HEK293 (cell line): ENCODE measurements around the gene ZNF302.

Experiments used
- CTCF ChIA-PET: fragments of 350-600 bp; formaldehyde crosslinking; extraction: SDS; loops from one replicate; lab custom pipeline; 2021; ENCODE audit warnings: antibody characterized with exemption; lab: Yijun Ruan, JAX
- POLR2A ChIA-PET: fragments of 300-600 bp; formaldehyde crosslinking; extraction: SDS; loops from one replicate; lab custom pipeline; 2020; ENCODE audit warnings: antibody characterized with exemption, inconsistent platforms; lab: Yijun Ruan, JAX
- H3K27ac ChIP-seq: fragments of 200-500 bp; sonication (Bioruptor generic); 2 replicates; pipeline ENCODE4 v1.5.1; 2014; ENCODE audit warnings: low read depth, low read length, control low read depth, inconsistent platforms; ENCODE audit errors: extremely low read depth
- H3K36me3 ChIP-seq, 2 experiments: fragments of 200-500 bp in 1 of 2; sonication (Bioruptor generic) in 1 of 2; 1 replicate in 1 of 2; 2 replicates in 1 of 2; pipeline ENCODE4 v1.5.1; 2014 to 2017; ENCODE audit warnings: inconsistent platforms in 2 of 2, low read length in 2 of 2; ENCODE audit not compliant: control insufficient read depth in 2 of 2, insufficient read depth in 1 of 2
- H3K4me1 ChIP-seq: fragments of 200-500 bp; sonication (Bioruptor generic); 2 replicates; pipeline ENCODE4 v1.5.1; 2014; ENCODE audit warnings: mild to moderate bottlenecking, low read length, inconsistent platforms; ENCODE audit not compliant: control insufficient read depth, insufficient read depth
- H3K4me3 ChIP-seq: 2 replicates; pipeline ENCODE4 v1.5.1; 2011; ENCODE audit warnings: low read depth, mild to moderate bottlenecking, control low read depth, low read length, moderate library complexity
- H3K9me3 ChIP-seq: fragments of 200-500 bp; sonication (Bioruptor generic); 2 replicates; pipeline ENCODE4 v1.5.1; 2014; ENCODE audit warnings: low read depth, low read length, inconsistent platforms; ENCODE audit not compliant: control insufficient read depth, insufficient read depth
- PATZ1 ChIP-seq: fragments of 450-650 bp; formaldehyde crosslinking; IDR thresholded peaks from 2 replicates; pipeline ENCODE4 v1.5.1; 2016; ENCODE audit warnings: missing biosample characterization, missing genetic modification characterization
- ZBTB20 ChIP-seq: fragments of 450-650 bp; formaldehyde crosslinking; IDR thresholded peaks from 2 replicates; pipeline ENCODE4 v1.5.1; 2016; ENCODE audit warnings: missing biosample characterization, missing genetic modification characterization
- ZBTB21 ChIP-seq: fragments of 450-650 bp; formaldehyde crosslinking; IDR thresholded peaks from 2 replicates; pipeline ENCODE4 v1.5.1; 2017; ENCODE audit warnings: missing biosample characterization, missing genetic modification characterization
- ZBTB49 ChIP-seq: fragments of 450-650 bp; formaldehyde crosslinking; IDR thresholded peaks from 2 replicates; pipeline ENCODE4 v1.5.1; 2016; ENCODE audit warnings: missing biosample characterization, missing genetic modification characterization, low read depth
- ZFHX2 ChIP-seq: fragments of 450-650 bp; formaldehyde crosslinking; conservative IDR thresholded peaks from 2 replicates; pipeline ENCODE4 v1.5.1; 2016; ENCODE audit warnings: missing biosample characterization, missing genetic modification characterization
- ZIC2 ChIP-seq: fragments of 450-650 bp; formaldehyde crosslinking; IDR thresholded peaks from 2 replicates; pipeline ENCODE4 v1.5.1; 2016; ENCODE audit warnings: missing biosample characterization, missing genetic modification characterization
- ZNF132 ChIP-seq: fragments of 450-650 bp; formaldehyde crosslinking; IDR thresholded peaks from 2 replicates; pipeline ENCODE4 v1.5.1; 2017; ENCODE audit warnings: missing biosample characterization, missing genetic modification characterization, borderline replicate concordance
- ZNF175 ChIP-seq: fragments of 450-650 bp; formaldehyde crosslinking; IDR thresholded peaks from 2 replicates; pipeline ENCODE4 v1.5.1; 2016; ENCODE audit warnings: missing biosample characterization, missing genetic modification characterization
- ZNF18 ChIP-seq: fragments of 450-650 bp; formaldehyde crosslinking; IDR thresholded peaks from 2 replicates; pipeline ENCODE4 v1.5.1; 2016; ENCODE audit warnings: missing biosample characterization, missing genetic modification characterization
- ZNF24 ChIP-seq: fragments of 450-650 bp; formaldehyde crosslinking; IDR thresholded peaks from 2 replicates; pipeline ENCODE4 v1.5.1; 2016; ENCODE audit warnings: missing biosample characterization, missing genetic modification characterization
- ZNF280D ChIP-seq: fragments of 450-650 bp; formaldehyde crosslinking; IDR thresholded peaks from 2 replicates; pipeline ENCODE4 v1.5.1; 2016; ENCODE audit warnings: missing biosample characterization, missing genetic modification characterization
- ZNF398 ChIP-seq: fragments of 450-650 bp; formaldehyde crosslinking; IDR thresholded peaks from 2 replicates; pipeline ENCODE4 v1.5.1; 2017; ENCODE audit warnings: missing biosample characterization, missing genetic modification characterization
- ZNF48 ChIP-seq: fragments of 450-650 bp; formaldehyde crosslinking; IDR thresholded peaks from 2 replicates; pipeline ENCODE4 v1.5.1; 2016; ENCODE audit warnings: missing biosample characterization, missing genetic modification characterization
- ZNF549 ChIP-seq: fragments of 450-650 bp; IDR thresholded peaks from 2 replicates; pipeline ENCODE4 v1.5.1; 2018; ENCODE audit warnings: missing biosample characterization, missing genetic modification characterization, mild to moderate bottlenecking, inconsistent platforms, moderate library complexity
- ZNF558 ChIP-seq: fragments of 450-650 bp; formaldehyde crosslinking; IDR thresholded peaks from 2 replicates; pipeline ENCODE4 v1.5.1; 2016; ENCODE audit warnings: missing biosample characterization, missing genetic modification characterization
- ZNF571 ChIP-seq: fragments of 450-650 bp; formaldehyde crosslinking; IDR thresholded peaks from 2 replicates; pipeline ENCODE4 v1.5.0; 2017; ENCODE audit warnings: missing biosample characterization, missing genetic modification characterization
- ZNF585B ChIP-seq: fragments of 450-650 bp; formaldehyde crosslinking; IDR thresholded peaks from 2 replicates; pipeline ENCODE4 v1.5.1; 2016; ENCODE audit warnings: missing biosample characterization, missing genetic modification characterization
- ZNF623 ChIP-seq: fragments of 450-650 bp; formaldehyde crosslinking; IDR thresholded peaks from 2 replicates; pipeline ENCODE4 v1.5.1; 2016; ENCODE audit warnings: missing biosample characterization, missing genetic modification characterization
- ZNF677 ChIP-seq: fragments of 450-650 bp; IDR thresholded peaks from 2 replicates; pipeline ENCODE4 v1.5.0; 2018; ENCODE audit warnings: missing biosample characterization, mild to moderate bottlenecking, missing genetic modification characterization, moderate library complexity
- ZNF692 ChIP-seq: fragments of 450-650 bp; formaldehyde crosslinking; IDR thresholded peaks from 2 replicates; pipeline ENCODE4 v1.5.1; 2016; ENCODE audit warnings: missing biosample characterization, missing genetic modification characterization
- ZSCAN30 ChIP-seq: fragments of 450-650 bp; IDR thresholded peaks from 2 replicates; pipeline ENCODE4 v1.5.1; 2018; ENCODE audit warnings: missing biosample characterization, mild to moderate bottlenecking, missing genetic modification characterization, moderate library complexity

ZNF302 gene

GRCh38 chr19:34676697-34677385 lies 637 bp upstream of the ZNF302 start, which contains the start of gene SCGB2B2 (continued):
- TF ChIP-seq ZNF571 (tag by site-specific recombination) = no peak
- peak; percentile 35; the same call in 1 of the 2 replicates for TF ChIP-seq ZIC2 (tag by site-specific recombination)
- peak; percentile 58; the same call in 1 of the 2 replicates for TF ChIP-seq ZNF623 (tag by site-specific recombination)
- TF ChIP-seq ZNF692 (tag by site-specific recombination) = peak; percentile 84
- TF ChIP-seq ZBTB20 (tag by site-specific recombination) = peak; percentile 87; the same call in 1 of the 2 replicates
- no peak for TF ChIP-seq ZNF585B (tag by site-specific recombination)
- no peak for TF ChIP-seq ZNF677 (tag by site-specific recombination)
- peak; percentile 22; the same call in 1 of the 2 replicates for TF ChIP-seq ZFHX2
- no peak for TF ChIP-seq ZNF175 (tag by site-specific recombination)
- TF ChIP-seq PATZ1 (tag by site-specific recombination) = peak; percentile 69
- TF ChIP-seq ZSCAN30 (tag by site-specific recombination) = peak; percentile 90
- TF ChIP-seq ZNF24 (tag by site-specific recombination) = peak; percentile 95
- TF ChIP-seq ZNF18 (tag by site-specific recombination) = no peak; the same call in 1 of the 2 replicates
- no peak for TF ChIP-seq ZBTB49 (tag by site-specific recombination)
- no peak for TF ChIP-seq ZNF48 (tag by site-specific recombination)
- no peak for TF ChIP-seq ZNF549 (tag by site-specific recombination)
- TF ChIP-seq ZNF132 = no peak

- Histone ChIP-seq H3K4me3 (peak overlapping the region; percentile 68), H3K36me3 (peaks cover 47 to 50% of the 10 kb centered on the region in 2 experiments), H3K27ac (peak overlapping the region; percentile 94), H3K9me3 (peaks cover 36% of the 10 kb centered on the region), H3K4me1 (peaks cover 12% of the 10 kb centered on the region)
- TF ChIP-seq ZNF280D (tag by site-specific recombination) (peak; percentile 43), ZNF558 (tag by site-specific recombination) (peak; percentile 20; the same call in 1 of the 2 replicates), ZNF585B (tag by site-specific recombination) (0 out of 2 replicates have a peak, but pooled peaks have one; percentile 1), ZNF398 (tag by site-specific recombination) (no peak), ZBTB21 (tag by site-specific recombination) (0 out of 2 replicates have a peak, but pooled peaks have one; percentile 28), ZNF623 (tag by site-specific recombination) (0 out of 2 replicates have a peak, but pooled peaks have one; percentile 5)
- ChIA-PET CTCF (interaction anchor here (0.5 to 4.3 kb wide), 7 partner anchors 34 to 1014 kb away, joined by 3 to 34 read pairs (median 4); no protein-coding TSS in a partner anchor), POLR2A (interaction anchor here (0.5 to 2.1 kb wide), 24 partner anchors 11 to 1536 kb away, joined by 3 to 24 read pairs (median 4); partner anchors contain the start of genes FXYD7, GRAMD1A, POLR2I and UBA2)
These were observed 571 bp downstream of the ZNF302 start for GRCh38 chr19:34678085-34678412.
